ENCODE measurements around the gene SH3BGRL. TPM values are rescaled to one million over a fixed set of nuclear protein-coding genes. Genes with fewer than 3 reads are reported as not detected.

The SH3BGRL gene
- total RNA-seq, 1 experiment from 2014 or later: 176 TPM

- no peak overlapping the region for H3K27ac ChIP-seq
- no peaks in the 10 kb centered on the region for H3K9me3 ChIP-seq (replicated peaks)
- no peak for DNase-seq (ENCODE audit: low read depth in 1 of 2, low spot score in 2 of 2)
- no peak overlapping the region for H3K4me3 ChIP-seq
- no peaks in the 10 kb centered on the region for H3K4me1 ChIP-seq (replicated peaks)
- H3K36me3 ChIP-seq: no peaks in the 10 kb centered on the region
- no peaks in the 10 kb centered on the region for H3K27me3 ChIP-seq (replicated peaks)
These were observed 29.6 kb downstream of the SH3BGRL start for GRCh38 chrX:81231476-81231875.

GRCh38 chrX:81232218-81232617 is 30.3 kb downstream of the SH3BGRL start:
- H3K36me3 ChIP-seq: no peaks in the 10 kb centered on the region
- no peaks in the 10 kb centered on the region for H3K4me1 ChIP-seq (replicated peaks)
- DNase-seq (ENCODE audit: low read depth in 1 of 2, low spot score in 2 of 2): no peak
- no peak overlapping the region for H3K4me3 ChIP-seq
- no peaks in the 10 kb centered on the region for H3K9me3 ChIP-seq (replicated peaks)
- H3K27ac ChIP-seq: no peak overlapping the region
- H3K27me3 ChIP-seq (replicated peaks): no peaks in the 10 kb centered on the region

GRCh38 chrX:81237516-81237915 is 35.6 kb downstream of the SH3BGRL start:
- H3K4me1 ChIP-seq (replicated peaks): no peaks in the 10 kb centered on the region
- H3K27me3 ChIP-seq (replicated peaks): no peaks in the 10 kb centered on the region
- no peak overlapping the region for H3K27ac ChIP-seq
- H3K36me3 ChIP-seq: no peaks in the 10 kb centered on the region
- H3K4me3 ChIP-seq: no peak overlapping the region
- H3K9me3 ChIP-seq (replicated peaks): no peaks in the 10 kb centered on the region
- no peak for DNase-seq (ENCODE audit: low read depth in 1 of 2, low spot score in 2 of 2)

- Histone ChIP-seq H3K4me1 (replicated peaks) (no peaks in the 10 kb centered on the region), H3K36me3 (no peaks in the 10 kb centered on the region), H3K27ac (no peak overlapping the region), H3K9me3 (replicated peaks) (no peaks in the 10 kb centered on the region), H3K27me3 (replicated peaks) (no peaks in the 10 kb centered on the region), H3K4me3 (no peak overlapping the region)
- no peak for DNase-seq (ENCODE audit: low read depth in 1 of 2, low spot score in 2 of 2)
These were observed 36.3 kb downstream of the SH3BGRL start for GRCh38 chrX:81238166-81238565.

- no peak for DNase-seq (ENCODE audit: low read depth in 1 of 2, low spot score in 2 of 2)
These were observed 38.9 kb downstream of the SH3BGRL start for GRCh38 chrX:81240701-81241331.

GRCh38 chrX:81241753-81242152 is 39.9 kb downstream of the SH3BGRL start:
- Histone ChIP-seq H3K9me3 (replicated peaks) (no peaks in the 10 kb centered on the region), H3K4me1 (replicated peaks) (no peaks in the 10 kb centered on the region), H3K27ac (no peak overlapping the region), H3K4me3 (no peak overlapping the region), H3K36me3 (no peaks in the 10 kb centered on the region), H3K27me3 (replicated peaks) (no peaks in the 10 kb centered on the region)
- no peak for DNase-seq (ENCODE audit: low read depth in 1 of 2, low spot score in 2 of 2)

More at GRCh38 chrX:81240701-81241331, 38.9 kb downstream of the SH3BGRL start:
- H3K4me1 ChIP-seq (replicated peaks): no peaks in the 10 kb centered on the region
- H3K27me3 ChIP-seq (replicated peaks): no peaks in the 10 kb centered on the region
- H3K4me3 ChIP-seq: no peak overlapping the region
- no peaks in the 10 kb centered on the region for H3K9me3 ChIP-seq (replicated peaks)
- H3K27ac ChIP-seq: no peak overlapping the region
- no peaks in the 10 kb centered on the region for H3K36me3 ChIP-seq

GRCh38 chrX:81255876-81256275 is 54.0 kb downstream of the SH3BGRL start:
- Histone ChIP-seq H3K27ac (no peak overlapping the region), H3K9me3 (replicated peaks) (no peaks in the 10 kb centered on the region), H3K36me3 (no peaks in the 10 kb centered on the region), H3K4me3 (no peak overlapping the region), H3K4me1 (replicated peaks) (peaks cover 27% of the 10 kb centered on the region), H3K27me3 (replicated peaks) (no peaks in the 10 kb centered on the region)
- DNase-seq (ENCODE audit: low read depth in 1 of 2, low spot score in 2 of 2): no peak

GRCh38 chrX:81257817-81258216 is 55.9 kb downstream of the SH3BGRL start:
- H3K36me3 ChIP-seq: no peaks in the 10 kb centered on the region
- no peak overlapping the region for H3K27ac ChIP-seq
- H3K27me3 ChIP-seq (replicated peaks): no peaks in the 10 kb centered on the region
- H3K9me3 ChIP-seq (replicated peaks): no peaks in the 10 kb centered on the region
- DNase-seq (ENCODE audit: low read depth in 1 of 2, low spot score in 2 of 2): no peak
- H3K4me1 ChIP-seq (replicated peaks): peaks cover 42% of the 10 kb centered on the region
- H3K4me3 ChIP-seq: no peak overlapping the region

GRCh38 chrX:81259020-81259713 is 57.3 kb downstream of the SH3BGRL start:
- peaks cover 42% of the 10 kb centered on the region for H3K4me1 ChIP-seq (replicated peaks)
- no peaks in the 10 kb centered on the region for H3K9me3 ChIP-seq (replicated peaks)
- no peaks in the 10 kb centered on the region for H3K36me3 ChIP-seq
- peak in 1 of 2 experiments; percentile 17 for DNase-seq (ENCODE audit: low read depth in 1 of 2, low spot score in 2 of 2)
- H3K27me3 ChIP-seq (replicated peaks): no peaks in the 10 kb centered on the region
- H3K27ac ChIP-seq: peak overlapping the region; percentile 43
- H3K4me3 ChIP-seq: no peak overlapping the region

GRCh38 chrX:81259714-81260395 is 58.0 kb downstream of the SH3BGRL start:
- Histone ChIP-seq H3K36me3 (no peaks in the 10 kb centered on the region), H3K4me1 (replicated peaks) (peaks cover 42% of the 10 kb centered on the region), H3K4me3 (no peak overlapping the region), H3K27ac (peak overlapping the region; percentile 43), H3K27me3 (replicated peaks) (no peaks in the 10 kb centered on the region), H3K9me3 (replicated peaks) (no peaks in the 10 kb centered on the region)
- no peak for DNase-seq (ENCODE audit: low read depth in 1 of 2, low spot score in 2 of 2)

GRCh38 chrX:81261576-81261975 is 59.7 kb downstream of the SH3BGRL start:
- Histone ChIP-seq H3K4me3 (no peak overlapping the region), H3K27ac (peak overlapping the region; percentile 67)
- DNase-seq (ENCODE audit: low read depth in 1 of 2, low spot score in 2 of 2): peak in 1 of 2 experiments; percentile 14

GRCh38 chrX:81263059-81263458 is 61.2 kb downstream of the SH3BGRL start:
- H3K36me3 ChIP-seq: no peaks in the 10 kb centered on the region
- H3K4me3 ChIP-seq: no peak overlapping the region
- H3K9me3 ChIP-seq (replicated peaks): no peaks in the 10 kb centered on the region
- H3K27ac ChIP-seq: no peak overlapping the region
- no peaks in the 10 kb centered on the region for H3K27me3 ChIP-seq (replicated peaks)
- H3K4me1 ChIP-seq (replicated peaks): peaks cover 41% of the 10 kb centered on the region
- no peak for DNase-seq (ENCODE audit: low read depth in 1 of 2, low spot score in 2 of 2)

More at GRCh38 chrX:81261576-81261975, 59.7 kb downstream of the SH3BGRL start:
- Histone ChIP-seq H3K36me3 (no peaks in the 10 kb centered on the region), H3K9me3 (replicated peaks) (no peaks in the 10 kb centered on the region), H3K27me3 (replicated peaks) (no peaks in the 10 kb centered on the region), H3K4me1 (replicated peaks) (peaks cover 42% of the 10 kb centered on the region)

- Histone ChIP-seq H3K27me3 (replicated peaks) (no peaks in the 10 kb centered on the region), H3K36me3 (0 out of 2 replicates have a peak, but pooled peaks cover 2% of the 10 kb centered on the region), H3K9me3 (replicated peaks) (no peaks in the 10 kb centered on the region), H3K4me1 (replicated peaks) (no peaks in the 10 kb centered on the region), H3K27ac (no peak overlapping the region), H3K4me3 (no peak overlapping the region)
- DNase-seq (ENCODE audit: low read depth in 1 of 2, low spot score in 2 of 2): no peak
These were observed 76.7 kb downstream of the SH3BGRL start for GRCh38 chrX:81278616-81279015.

GRCh38 chrX:81280148-81280547 is 78.2 kb downstream of the SH3BGRL start:
- Histone ChIP-seq H3K4me1 (replicated peaks) (no peaks in the 10 kb centered on the region), H3K9me3 (replicated peaks) (no peaks in the 10 kb centered on the region), H3K4me3 (no peak overlapping the region), H3K36me3 (0 out of 2 replicates have a peak, but pooled peaks cover 2% of the 10 kb centered on the region), H3K27ac (no peak overlapping the region), H3K27me3 (replicated peaks) (no peaks in the 10 kb centered on the region)
- DNase-seq (ENCODE audit: low read depth in 1 of 2, low spot score in 2 of 2): peak in 1 of 2 experiments; percentile 26
